GM18502 (cell line): ENCODE measurements around the gene PLD1.
"Not testable (repeated sequence)": the region's sequence is repeated elsewhere in the genome, so short reads cannot be mapped to it uniquely, and the experiment has no call there.

Source experiments
- ATAC-seq: cut with Tn5 transposase; IDR thresholded peaks from one replicate; pipeline ENCODE4 v1.9.1; 2021; ENCODE audit warnings: mild to moderate bottlenecking; ENCODE audit not compliant: unreplicated experiment, poor library complexity

PLD1 gene

DNA sequence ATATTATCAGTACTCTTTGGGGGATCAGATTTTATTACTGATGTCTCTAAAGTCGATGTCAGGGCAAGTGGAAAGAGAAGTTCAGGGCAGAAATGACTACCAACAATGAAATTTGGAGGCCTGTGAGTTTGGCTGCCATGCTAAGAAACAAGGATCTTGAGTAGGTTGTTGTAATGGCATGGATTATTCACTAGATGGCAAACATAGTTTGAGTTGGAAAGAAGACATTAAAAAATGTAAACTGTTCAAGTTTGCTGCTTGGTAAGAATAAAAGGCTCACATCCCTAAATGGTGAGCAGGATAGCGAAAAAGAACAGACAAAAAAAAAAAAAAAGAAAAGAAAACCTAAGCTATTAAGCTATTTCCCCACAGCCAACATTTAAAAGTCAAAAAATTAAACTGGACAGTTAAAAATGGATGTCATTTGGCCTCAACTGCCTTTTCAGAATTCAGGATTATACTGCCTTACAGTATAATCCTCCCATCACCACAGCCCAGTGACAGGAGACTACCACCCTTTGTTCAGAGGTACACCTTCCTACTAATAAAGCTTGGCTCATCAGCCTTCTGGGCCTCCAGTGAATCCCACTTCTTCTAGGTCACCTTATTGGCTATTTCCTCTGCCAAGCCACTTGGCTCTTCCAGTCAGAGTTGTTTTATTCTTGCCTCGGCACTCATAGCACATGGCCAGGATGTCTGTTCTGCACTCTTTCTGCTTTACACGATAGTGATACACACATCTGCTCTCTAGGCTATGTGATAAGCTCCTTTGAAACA, 163.7 kb downstream of the PLD1 start:
- ATAC-seq: no peak

DNA sequence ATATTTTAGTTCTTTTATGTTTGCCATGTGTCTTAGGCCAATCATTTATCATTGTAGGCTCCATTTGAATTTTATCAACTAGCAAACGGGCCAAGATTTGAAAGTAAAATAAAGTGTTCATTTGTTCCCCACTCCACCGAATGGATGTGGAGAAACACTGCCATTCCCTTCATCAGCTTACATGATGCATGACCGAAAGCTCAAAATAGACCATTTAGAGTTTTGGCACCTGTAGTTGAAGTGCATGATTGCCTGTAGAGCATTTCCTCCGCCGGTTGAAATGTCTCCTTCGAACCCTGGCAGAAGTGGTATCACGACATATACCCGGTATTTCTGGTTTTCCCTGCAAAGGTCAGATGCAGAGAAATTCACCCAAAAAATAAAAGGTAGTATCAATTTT, 165.6 kb downstream of the PLD1 start:
- no peak for ATAC-seq

DNA sequence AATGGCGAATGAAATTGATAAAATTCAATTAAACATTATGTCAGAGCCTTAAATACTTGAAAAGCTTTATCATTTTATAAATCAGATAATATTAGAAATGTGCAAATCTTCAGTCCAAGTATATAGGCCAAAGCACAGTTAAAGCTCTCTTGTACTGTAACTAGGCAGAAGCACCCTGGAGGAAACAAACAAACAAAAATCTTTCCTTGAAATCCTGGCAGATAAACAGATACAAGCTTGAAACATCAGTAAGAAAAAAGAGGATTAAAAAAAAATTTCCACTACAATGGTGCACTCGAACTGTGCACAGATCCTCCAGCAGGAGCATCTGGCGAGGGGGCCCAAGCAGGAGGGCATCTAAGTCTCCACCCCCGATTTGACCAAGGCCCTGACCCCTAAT, 166.6 kb downstream of the PLD1 start:
- no peak for ATAC-seq

DNA sequence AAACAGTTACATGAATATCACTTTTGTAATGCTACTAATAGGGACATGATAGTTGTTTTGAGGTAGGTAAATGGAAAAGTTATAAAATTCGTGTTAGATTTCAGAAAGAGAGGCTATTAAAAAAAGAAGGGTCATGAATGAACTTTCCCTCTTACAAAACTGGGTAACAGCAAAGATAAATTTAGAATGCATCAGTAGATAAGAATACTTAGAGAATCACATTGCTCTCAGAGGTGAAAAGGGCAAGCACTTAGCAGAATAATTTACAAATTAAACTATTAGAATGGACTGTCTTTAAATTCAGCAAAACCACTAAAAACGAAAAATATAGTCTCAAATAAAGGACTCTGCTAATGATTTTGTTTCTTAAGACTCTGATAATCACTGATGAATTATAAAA, 167.2 kb downstream of the PLD1 start:
- ATAC-seq: no peak

DNA sequence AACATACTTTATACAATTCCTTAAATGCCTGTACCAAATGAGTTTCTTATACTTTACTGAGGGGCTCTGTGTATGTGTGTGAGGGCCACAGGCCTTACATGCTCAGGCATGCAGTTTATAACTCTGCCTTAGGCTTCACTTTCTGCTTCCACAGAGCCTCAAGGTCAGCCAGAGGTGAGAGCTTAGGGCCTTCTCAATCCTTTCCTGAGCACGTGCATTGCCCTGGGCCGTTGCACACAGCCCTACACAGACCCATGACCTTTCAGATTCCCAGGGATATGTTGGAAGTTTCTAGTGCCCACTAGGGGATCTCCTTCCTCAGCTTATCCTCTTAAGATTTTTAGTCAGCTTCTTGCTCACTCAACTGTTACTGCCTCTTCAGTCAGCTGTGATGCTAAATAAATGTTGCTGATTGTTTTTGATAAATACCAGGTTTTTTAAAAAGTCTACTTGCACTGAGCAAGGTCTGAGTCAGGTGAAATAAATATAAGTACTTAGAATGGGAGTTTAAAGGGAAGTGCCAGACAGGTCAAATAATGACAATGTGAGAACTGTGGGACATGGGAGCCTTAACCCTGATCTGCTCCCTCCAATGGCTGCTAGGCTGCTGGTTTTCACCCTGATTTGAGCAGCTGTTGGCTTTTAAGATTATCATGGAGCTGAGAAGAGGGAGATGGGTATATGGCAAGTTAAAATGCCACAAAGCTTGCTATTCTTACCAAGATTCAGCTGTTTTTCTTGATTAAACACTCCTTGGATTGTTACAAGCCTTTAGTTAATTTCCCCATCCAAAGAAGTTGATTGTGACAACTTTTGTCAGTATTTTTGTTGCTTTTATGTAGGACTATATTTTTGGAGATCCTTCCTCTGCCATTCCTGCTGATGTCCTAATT, 169.5 kb downstream of the PLD1 start:
- no peak for ATAC-seq

DNA sequence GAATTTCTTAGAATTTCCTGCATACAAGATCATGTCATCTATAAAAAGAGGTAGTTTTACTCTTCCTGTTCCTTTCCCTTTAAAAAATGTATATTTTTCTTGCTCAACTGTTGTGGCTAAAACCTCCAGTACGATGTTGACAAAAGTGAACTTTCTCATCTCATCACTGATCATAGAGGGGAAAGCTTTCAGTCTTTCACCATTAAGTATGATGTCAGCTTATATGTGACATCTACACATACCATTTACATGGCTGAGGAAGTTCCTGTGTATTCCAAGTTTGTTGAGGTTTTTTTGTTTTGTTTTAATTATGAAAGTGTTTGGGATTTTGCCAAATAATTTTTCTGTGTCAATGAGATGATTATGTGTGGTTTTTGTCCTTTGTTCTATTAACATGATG, 173.6 kb downstream of the PLD1 start:
- no peak for ATAC-seq

DNA sequence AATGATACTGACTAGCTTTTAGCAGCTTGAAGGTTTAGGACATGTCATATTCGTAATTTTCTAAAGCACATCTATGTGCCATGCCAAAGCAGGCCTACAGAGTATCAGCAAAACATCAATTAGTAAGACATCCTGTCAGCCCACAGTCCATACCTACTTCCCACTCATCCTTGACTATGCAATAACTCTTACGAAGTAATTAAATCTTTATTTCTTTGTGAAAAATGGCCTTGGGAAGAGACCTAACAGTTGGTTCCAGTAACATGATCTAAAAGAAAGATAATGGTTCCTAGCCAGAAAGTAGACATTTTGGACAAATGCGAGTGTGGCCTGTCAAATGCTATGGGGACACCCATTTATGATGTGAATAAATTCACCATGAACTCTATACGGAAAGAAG, 177.5 kb downstream of the PLD1 start:
- ATAC-seq: no peak

DNA sequence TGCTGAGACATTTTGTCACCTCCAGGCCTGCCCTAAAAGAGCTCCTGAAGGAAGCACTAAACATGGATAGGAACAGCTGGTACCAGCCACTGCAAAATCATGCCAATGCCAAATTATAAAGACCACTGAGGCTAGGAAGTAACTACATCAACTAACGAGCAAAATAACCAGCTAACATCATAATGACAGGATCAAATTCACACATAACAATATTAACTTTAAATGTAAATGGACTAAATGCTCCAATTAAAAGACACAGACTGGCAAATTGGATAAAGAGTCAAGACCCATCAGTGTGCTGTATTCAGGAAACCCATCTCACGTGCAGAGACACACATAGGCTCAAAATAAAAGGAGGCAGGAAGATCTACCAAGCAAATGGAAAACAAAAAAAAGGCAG, 183.5 kb downstream of the PLD1 start:
- ATAC-seq: not testable (repeated sequence)

DNA sequence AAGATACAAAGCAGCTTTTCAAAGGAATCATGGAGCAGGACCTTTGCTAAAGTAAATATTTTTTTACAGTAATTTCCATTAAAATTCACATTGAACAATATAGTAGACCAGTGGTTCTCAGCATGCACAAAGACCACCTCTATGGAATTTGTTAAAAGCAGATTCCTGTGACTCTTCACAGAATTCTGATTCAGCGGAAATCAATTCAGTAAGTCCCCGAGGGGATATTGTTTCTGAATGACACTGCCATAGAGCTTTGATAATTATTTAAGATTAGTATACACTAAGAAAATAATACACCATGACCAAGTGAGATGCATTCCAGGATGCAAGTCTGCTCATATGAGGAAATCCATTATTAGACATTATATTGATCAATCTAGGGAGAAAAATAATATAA, 188.2 kb downstream of the PLD1 start:
- no peak for ATAC-seq

DNA sequence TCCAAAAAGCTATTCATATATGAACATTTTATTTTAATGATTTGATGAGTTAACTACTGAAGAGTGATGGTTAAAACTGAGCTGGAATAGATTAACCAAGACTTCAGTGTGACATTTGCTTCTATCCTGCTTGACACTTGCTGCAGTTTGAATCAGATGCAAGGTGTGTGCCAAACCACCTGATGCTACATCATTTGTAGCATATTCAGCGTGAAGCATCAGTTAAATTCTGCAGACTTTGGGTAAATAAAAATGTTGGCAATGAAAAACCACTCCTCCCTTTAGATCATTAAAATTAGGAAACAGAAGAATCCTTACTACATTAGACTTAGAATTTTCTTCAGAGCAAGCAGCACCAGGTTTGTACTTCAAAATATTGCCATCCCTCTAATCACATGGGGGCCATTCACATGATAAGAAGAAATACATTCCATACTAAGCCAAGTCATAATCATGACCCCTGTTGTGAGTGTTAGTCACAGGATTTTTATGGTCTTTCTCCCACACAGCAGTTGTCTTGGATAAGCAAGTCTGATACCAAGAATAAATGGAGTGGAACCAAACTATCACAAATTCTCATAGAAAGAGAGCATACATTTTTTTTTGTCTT, 189.4 kb downstream of the PLD1 start:
- no peak for ATAC-seq

DNA sequence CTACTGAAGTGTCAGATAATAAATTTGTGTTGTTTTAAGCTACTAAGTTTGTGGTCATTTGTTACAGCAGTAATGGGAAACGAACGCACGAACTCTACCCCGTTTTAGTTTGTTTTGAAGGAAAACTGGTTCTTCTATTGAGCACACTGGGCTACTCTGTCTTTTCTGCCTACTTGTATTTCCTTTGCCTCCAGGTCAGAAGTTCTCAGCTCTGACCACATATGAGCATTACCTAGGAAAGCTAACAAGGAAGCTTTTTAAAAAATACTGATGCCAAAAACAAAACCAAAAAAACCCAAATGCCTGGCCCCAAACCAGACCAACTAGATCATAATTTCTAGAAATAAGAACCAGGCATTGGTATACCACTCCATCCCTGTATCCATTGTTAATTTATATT, 193.5 kb downstream of the PLD1 start:
- ATAC-seq: no peak

DNA sequence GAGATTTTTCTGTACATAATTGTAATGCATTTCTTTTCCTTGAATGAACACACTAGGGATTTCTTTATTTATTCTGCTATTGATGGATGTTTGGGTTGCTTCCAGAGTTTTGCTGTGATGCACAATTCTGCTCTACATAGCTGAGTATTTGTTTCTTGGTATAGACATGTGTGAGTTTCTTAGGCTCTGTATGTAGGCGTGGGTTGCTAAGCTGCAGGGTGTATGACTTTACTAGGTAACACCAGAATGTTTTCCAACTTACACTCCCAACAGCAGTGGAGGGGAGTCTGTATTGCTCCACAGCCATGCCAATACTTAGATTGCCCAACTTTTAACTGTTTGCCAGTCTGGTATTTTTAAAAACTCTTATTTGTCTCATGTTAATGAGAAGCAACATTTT, 194.6 kb downstream of the PLD1 start:
- no peak for ATAC-seq

DNA sequence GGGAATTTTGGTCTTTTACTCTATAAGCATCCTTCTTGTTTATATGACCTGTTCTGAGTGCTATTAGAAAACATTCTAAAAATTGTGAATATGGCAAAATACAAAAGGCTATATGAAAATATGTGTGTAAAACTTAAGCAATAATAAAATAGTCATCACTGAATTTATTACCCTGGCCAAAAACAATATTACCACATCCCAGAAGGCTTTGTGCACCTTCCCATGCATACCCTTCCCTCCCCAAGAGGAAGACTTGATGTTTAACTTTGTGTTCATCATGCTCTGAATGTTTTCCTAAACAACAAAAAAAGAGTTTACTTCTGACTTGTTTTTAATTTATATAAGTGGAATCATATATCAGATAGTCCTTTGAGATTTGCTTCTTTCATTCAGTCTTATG, 195.0 kb downstream of the PLD1 start:
- no peak for ATAC-seq

DNA sequence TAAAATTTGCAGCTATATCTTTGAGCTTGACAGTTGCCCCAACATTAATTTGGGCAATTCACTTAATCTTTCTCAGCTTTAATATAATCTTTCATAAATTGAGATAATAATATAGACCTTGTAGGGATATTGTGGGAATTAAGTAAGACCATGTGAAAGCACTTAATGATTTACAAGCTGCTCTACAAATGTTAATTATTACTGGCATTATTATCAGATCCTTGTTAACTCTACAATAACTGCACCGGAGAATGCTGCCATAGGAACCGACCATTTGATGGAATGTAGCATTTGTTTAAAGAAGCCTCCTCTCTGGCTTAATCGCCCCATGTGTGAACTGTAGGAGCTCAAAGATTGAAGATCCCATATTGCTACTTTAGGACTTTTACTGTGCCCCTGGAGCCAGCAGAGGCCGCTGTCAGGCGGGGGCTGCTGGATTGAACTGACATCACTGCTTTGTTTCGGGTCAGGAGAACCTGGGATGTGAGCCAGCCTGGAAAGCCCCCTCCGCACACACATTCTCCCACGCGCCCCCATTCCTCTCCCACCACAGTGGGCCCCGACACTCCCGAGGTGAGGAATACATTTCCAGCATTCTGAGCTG, 195.9 kb downstream of the PLD1 start:
- no peak for ATAC-seq

DNA sequence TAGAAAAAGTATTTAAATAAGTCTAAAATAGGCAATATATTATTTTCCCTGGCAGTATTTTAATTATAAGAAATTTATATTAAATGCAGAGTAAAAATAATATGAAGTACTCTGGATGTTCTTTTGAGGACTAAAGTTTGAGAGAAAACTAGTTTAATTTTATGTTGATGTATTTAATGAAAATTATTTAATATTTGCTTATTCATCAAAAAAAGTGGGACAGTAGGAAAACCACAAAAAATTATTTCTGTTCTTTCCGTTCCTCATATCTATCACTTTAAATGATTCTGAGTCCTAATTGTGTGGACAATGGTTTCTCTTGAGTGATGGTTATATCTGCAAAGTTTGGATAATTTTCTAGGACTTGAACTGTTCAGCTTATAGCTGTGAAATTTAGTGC, 202.8 kb downstream of the PLD1 start:
- no peak for ATAC-seq

DNA sequence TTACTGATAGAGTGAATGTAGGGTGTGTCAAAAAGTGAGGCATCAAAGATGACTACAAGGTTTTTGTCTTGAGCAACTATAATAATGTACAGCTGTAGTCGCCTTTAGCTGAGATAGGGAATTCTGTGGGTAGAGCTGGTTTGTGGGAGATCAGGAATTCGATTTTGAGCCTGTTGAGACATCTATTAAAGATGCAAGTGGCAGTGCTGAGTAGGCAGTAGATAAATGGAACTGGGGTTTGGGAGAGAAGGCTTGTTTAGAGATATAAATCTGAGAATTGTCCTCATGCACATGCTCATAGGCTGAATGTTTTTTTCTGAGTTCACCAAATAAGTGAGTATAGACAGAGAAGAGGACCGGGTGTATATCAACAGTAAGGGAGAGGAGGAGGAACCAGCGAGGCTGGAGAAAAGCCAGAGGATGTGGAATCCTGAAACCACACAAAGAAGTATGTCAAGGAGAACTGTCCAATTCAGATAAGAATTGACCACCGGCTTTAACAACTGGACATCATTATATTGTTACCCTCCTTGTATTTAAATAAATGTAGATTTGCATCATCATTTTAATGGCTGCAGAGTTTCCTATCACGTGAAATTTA, 204.0 kb downstream of the PLD1 start:
- no peak for ATAC-seq

DNA sequence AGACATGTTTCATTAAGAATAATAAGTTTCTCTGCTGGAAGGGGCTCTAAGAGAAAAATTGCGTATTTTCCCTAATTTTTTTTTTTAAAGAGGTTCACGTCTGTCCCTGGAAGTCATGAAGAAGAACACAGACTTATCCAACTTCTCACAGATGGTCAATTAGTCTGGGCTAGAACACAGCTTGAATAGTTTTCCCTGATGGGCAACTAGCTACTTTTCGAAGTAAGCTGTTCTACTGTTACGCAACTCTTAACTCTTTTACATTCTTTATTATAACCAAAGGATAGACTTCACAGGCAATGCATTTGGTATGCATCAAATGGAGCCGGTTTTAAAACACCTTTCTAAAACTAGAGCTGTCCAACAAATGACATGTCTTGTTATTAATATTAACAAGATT, 205.9 kb downstream of the PLD1 start:
- no peak for ATAC-seq

DNA sequence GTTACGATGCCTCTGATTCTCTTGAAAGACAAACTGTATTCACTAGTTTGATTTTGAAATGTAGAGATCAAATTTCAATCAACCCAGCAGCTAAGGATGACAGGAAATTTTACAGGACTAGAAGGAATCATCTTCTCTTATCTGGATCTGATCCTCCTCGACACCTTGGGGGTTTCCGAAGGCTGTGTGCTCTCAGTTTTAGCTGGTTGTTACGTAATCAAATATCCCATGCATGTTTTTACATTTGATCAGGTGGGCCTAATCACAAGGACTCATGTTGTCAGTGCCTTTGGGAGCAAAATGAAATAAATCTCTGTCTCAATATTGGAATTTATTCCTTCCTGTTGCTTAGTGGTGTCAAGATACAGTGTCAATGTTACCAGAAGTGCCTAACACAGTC, 208.2 kb downstream of the PLD1 start:
- ATAC-seq: no peak

DNA sequence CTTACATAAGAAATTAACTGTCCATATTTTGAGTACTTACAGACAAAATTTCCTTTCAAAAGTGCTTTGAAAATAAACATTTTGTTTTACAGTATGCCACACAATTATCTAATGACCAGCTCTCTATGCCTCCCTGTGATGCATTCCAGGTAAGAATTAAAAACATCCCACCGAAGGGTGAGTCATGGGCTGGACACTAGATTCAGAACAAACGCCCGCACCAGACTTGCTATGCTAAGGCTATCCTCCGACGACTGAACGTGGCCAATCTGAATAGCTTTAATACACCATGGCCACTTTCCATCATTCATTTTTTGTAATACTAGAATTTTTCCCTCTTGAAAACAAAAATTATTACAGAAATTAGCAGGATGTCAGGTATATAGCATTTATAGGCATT, 210.3 kb downstream of the PLD1 start:
- no peak for ATAC-seq

DNA sequence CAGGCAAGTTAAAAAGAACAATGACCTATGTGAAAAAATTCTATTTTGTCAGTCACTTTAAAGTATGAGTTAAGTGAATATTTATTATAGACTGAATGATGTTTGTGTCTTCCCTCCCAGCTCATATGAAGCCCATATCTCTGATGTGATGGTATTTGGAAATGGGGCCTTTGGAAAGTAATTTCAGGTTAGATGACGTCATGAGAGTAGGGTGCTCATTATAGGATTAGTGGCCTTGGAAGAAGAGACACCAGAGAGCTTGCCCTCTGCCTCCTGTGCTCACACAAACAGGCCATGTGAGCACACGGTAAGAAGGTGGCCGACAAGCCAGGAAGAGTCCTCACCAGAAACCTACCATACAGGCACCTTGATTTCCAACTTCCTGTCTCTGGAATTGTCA, 211.3 kb downstream of the PLD1 start:
- no peak for ATAC-seq

DNA sequence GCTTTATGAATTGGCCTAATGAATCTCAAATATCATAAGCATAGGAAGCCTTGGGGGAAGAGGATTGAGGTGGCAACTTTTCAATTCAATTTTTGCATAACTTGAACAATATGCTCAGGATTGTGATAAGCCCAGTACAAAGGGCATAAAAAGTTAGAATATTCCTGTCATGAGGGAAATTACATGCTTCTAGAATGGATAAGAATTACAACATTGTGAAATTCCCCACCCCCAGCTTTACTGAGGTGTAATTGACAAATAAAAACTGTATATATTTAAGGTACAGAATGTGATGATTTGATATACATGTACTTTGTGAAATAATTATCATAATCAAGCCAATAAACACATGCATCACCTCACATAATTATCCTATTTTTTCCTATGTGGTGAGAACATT, 217.5 kb downstream of the PLD1 start:
- ATAC-seq: no peak
